ENCODE measurements around the gene PRPS1L1.

DNA sequence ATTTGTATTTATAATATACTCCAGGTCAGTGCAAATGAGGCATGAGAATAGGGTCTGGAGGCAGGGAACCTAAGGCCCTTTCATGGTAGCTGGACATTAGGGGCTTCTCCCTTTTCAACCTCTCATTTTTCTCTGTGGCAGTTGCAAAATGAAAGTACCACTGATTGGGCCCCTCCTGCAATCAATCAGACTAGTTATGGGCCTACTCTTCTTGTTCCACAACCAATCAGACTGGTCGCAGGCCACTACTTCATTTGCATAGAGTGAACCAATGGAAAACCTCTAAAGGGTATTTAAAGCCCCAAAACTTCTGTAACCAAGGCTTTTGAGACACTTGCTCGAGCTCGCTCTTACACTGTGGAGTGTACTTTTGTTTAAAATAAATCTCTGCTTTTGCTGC is 10.0 kb upstream of the PRPS1L1 start:
- TF ChIP-seq, protein P1, sequence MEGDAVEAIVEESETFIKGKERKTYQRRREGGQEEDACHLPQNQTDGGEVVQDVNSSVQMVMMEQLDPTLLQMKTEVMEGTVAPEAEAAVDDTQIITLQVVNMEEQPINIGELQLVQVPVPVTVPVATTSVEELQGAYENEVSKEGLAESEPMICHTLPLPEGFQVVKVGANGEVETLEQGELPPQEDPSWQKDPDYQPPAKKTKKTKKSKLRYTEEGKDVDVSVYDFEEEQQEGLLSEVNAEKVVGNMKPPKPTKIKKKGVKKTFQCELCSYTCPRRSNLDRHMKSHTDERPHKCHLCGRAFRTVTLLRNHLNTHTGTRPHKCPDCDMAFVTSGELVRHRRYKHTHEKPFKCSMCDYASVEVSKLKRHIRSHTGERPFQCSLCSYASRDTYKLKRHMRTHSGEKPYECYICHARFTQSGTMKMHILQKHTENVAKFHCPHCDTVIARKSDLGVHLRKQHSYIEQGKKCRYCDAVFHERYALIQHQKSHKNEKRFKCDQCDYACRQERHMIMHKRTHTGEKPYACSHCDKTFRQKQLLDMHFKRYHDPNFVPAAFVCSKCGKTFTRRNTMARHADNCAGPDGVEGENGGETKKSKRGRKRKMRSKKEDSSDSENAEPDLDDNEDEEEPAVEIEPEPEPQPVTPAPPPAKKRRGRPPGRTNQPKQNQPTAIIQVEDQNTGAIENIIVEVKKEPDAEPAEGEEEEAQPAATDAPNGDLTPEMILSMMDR (IDR thresholded peaks at IDR 0.05; ENCODE audit: low read depth, low read length, poor library complexity, severe bottlenecking) = no peak
- no peak for TF ChIP-seq EZH2phosphoT487 (IDR thresholded peaks at IDR 0.05; ENCODE audit: borderline replicate concordance, low read length)
